ENCODE results near the gene SLC25A43.
"Not testable (repeated sequence)": the region's sequence is repeated elsewhere in the genome, so short reads cannot be mapped to it uniquely, and the experiment has no call there.

SLC25A43 gene

DNA sequence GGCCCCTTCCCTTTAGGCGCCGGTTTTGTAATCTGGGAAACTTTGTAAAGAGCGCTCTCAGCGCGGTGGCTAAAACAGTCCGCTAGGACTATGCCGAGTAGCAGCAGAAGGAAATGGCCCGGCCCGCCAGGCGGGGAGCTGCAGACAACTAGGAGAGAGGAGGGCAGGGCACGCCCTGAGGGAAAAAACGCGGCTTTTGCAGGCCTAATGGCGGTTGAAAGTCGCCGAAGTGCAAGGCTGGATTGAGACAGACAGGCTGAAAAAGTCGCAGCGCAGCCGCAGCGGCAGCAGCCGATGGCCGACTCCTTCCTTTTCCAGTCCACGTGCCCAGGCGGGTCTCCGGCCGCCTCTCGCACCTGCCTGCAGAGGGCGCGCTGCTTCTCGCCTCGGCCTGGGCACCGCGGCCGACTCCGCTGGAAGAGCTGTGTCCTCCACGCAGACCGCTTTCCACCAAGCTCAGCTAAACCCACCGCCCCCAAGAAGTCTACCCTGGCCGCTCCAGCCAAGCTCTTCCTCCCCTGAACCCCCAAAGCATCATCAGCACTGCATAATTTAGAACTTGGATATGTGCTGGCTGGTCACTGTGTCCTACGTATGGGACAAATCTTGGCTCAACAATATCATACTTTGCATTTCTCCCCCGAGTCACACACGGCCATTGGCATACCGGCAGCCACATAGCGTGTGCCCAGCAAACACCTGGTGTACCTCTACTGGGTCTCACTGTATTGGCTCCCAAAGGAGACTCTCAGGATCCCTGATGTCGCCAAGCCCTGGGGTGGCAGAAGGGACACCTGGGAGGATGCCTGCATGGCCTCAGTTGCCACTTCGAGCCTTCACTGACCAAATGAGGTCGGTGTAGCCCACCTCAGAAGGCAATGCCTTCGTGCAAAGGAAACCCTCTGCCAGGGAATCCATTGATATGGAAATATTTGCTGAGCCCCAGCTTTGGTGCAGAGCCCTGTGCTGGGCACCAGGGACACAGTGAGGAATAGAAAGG is 83.6 kb downstream of the SLC25A43 start:
- DNase-seq (ENCODE audit: low read depth in 2 of 2): peak; percentile 56
- H3K4me3 ChIP-seq (replicated peaks in 1 of 2; ENCODE audit: low read depth in 2 of 2, low read length in 2 of 2): peak overlapping the region; percentile 30 to 40
- TF ChIP-seq, protein P1, sequence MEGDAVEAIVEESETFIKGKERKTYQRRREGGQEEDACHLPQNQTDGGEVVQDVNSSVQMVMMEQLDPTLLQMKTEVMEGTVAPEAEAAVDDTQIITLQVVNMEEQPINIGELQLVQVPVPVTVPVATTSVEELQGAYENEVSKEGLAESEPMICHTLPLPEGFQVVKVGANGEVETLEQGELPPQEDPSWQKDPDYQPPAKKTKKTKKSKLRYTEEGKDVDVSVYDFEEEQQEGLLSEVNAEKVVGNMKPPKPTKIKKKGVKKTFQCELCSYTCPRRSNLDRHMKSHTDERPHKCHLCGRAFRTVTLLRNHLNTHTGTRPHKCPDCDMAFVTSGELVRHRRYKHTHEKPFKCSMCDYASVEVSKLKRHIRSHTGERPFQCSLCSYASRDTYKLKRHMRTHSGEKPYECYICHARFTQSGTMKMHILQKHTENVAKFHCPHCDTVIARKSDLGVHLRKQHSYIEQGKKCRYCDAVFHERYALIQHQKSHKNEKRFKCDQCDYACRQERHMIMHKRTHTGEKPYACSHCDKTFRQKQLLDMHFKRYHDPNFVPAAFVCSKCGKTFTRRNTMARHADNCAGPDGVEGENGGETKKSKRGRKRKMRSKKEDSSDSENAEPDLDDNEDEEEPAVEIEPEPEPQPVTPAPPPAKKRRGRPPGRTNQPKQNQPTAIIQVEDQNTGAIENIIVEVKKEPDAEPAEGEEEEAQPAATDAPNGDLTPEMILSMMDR (IDR thresholded peaks at IDR 0.05; ENCODE audit: low read depth, low read length): peak; percentile 56

DNA sequence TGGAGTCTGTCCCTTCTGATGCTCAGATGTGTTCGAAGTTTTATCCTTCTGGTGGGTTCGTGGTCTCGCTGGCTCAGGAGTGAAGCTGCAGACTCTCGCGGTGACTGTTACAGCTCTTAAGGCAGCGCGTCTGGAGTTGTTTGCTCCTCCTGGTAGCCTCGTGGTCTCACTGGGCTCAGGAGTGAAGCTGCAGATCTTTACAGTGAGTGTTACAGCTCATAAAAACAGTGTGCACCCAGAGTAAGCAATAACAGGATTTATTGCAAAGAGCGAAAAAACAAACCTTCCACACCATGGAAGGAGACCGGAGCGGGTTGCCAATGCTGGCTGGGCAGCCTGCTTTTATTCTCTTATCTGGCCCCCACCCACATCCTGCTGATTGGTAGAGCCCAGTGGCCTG is 87.6 kb downstream of the SLC25A43 start:
- no peak for DNase-seq (ENCODE audit: low read depth in 2 of 2)
- TF ChIP-seq, protein P1 (IDR thresholded peaks at IDR 0.05; ENCODE audit: low read depth, low read length): no peak
- no peak overlapping the region for H3K4me3 ChIP-seq (replicated peaks in 1 of 2; ENCODE audit: low read depth in 2 of 2, low read length in 2 of 2)

DNA sequence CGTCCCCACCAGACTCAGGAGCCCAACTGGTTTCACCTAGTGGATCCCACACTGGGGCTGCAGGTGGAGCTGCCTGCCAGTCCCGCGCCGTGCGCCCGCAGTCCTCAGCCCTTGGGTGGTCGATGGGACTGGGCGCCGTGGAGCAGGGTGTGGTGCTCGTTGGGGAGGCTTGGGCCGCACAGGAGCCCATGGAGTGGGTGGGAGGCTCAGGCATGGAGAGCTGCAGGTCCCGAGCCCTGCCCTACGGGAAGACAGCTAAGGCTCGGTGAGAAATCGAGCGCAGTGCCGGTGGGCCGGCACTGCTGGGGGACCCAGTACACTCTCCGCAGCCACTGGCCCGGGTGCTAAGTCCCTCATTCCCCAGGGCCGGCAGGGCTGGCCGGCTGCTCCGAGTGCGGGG is 88.6 kb downstream of the SLC25A43 start:
- DNase-seq (ENCODE audit: low read depth in 2 of 2); H3K4me3 ChIP-seq (replicated peaks in 1 of 2; ENCODE audit: low read depth in 2 of 2, low read length in 2 of 2): not testable (repeated sequence)

DNA sequence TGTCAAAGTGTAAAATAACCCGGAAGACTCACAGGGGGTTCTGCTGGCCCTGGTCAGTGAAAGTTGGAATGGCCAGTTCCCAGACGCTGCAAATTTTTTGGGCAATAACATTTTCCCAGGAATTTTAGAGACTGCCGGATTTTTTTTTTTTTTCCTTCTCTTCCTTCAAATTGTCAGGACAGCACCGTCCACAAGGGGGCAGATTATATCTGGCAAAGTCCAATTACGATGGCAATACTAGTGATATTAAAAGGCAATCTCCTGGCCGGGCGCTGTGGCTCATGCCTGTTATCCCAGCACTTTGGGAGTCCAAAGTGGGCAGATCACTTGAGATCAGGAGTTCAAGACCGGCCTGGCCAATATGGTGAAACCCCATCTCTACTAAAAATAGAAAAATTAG is 89.6 kb downstream of the SLC25A43 start:
- TF ChIP-seq, protein P1 (IDR thresholded peaks at IDR 0.05; ENCODE audit: low read depth, low read length): peak; percentile 42
- no peak overlapping the region for H3K4me3 ChIP-seq (replicated peaks in 1 of 2; ENCODE audit: low read depth in 2 of 2, low read length in 2 of 2)
- peak; percentile 68 to 69 for DNase-seq (ENCODE audit: low read depth in 2 of 2)

DNA sequence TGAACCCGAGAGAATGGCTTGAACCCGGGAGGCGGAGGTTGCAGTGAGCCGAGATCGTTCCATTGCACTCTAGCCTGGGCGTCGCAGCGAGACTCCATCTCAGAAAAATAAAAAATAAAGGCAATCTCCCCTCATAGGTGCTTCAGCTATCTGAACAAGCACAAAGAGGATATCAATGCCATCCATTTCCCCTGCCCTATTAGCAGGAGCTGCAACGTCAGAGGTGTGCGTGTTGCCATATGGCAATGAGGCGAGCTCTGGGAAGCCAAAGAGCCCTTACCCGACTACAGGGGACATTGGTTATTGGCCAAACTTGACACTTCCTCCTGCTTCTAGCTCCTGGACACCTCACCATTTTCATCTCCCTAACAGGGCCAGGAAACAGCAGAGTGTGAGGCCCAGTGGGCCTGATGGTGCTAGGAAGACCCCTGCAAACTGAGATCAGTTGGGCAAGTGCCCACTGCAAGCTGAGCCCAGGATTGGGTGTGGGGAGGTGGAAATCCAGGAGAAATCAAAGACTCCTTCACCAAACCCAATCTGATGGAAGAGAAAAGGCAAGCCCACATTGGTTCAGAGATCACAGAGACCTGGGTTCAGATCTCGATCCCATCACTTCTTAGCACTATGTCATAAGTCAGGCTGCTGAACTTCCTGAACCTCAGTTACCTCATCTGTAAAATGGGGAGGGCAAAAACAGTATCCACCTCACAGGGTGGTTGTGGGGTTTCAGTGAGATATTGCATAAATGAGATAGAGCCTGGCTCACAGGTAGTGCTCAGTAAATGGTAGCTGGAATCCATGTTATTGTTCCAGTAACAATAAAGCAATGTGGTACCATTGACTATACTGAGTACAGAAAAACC is 90.3 kb downstream of the SLC25A43 start:
- no peak overlapping the region for H3K4me3 ChIP-seq (replicated peaks in 1 of 2; ENCODE audit: low read depth in 2 of 2, low read length in 2 of 2)
- TF ChIP-seq, protein P1 (IDR thresholded peaks at IDR 0.05; ENCODE audit: low read depth, low read length): no peak
- no peak for DNase-seq (ENCODE audit: low read depth in 2 of 2)

GRCh38 chrX:119492463-119492862 is 93.3 kb downstream of the SLC25A43 start:
- DNase-seq (ENCODE audit: low read depth in 2 of 2): no peak
- H3K4me3 ChIP-seq (replicated peaks in 1 of 2; ENCODE audit: low read depth in 2 of 2, low read length in 2 of 2): no peak overlapping the region
- TF ChIP-seq, protein P1 (IDR thresholded peaks at IDR 0.05; ENCODE audit: low read depth, low read length): no peak

DNA sequence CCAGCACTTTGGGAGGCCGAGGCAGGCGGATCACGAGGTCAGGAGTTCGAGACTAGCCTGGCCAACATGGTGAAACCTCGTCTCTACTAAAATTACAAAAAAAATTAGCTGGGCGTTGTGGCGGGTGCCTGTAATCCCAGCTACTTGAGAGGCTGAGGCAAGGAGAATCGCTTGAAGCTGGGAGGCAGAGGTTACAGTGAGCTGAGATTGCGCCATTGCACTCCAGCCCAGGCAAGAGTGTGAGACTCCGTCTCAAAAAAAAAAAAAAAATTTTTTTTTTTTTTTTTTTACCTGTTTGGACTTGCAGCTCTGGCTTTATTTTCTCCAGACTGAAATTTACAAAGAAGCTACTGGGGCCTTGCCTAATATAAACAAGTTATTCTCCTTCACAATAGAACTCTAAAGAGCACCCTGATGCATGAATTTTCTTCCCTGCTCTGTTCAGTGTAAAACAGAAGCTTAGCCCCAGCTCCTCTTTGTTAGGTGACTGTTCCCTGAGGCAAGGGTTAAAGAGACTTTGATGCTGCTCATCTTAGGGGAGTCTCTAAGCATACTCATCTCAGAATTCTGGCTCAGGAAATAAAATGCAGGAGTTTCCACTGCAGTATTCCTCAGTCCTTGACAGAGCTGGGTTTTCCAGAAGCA is 94.8 kb downstream of the SLC25A43 start:
- DNase-seq (ENCODE audit: low read depth in 2 of 2); H3K4me3 ChIP-seq (replicated peaks in 1 of 2; ENCODE audit: low read depth in 2 of 2, low read length in 2 of 2): not testable (repeated sequence)
